Measurements from ENCODE around the gene NLRC3. TPM values are rescaled to one million over a fixed set of nuclear protein-coding genes. Genes with fewer than 3 reads are reported as not detected.

Gene NLRC3
- total RNA-seq, 1 donor from 2014 or later, result 1.6 TPM

GRCh38 chr16:3582276-3583165, 5.3 kb upstream of the NLRC3 start:
- intact Hi-C loops (cut with DNase I), result no loop called here
- ATAC-seq, result no peak
- DNase-seq (ENCODE audit: low spot score), result no peak

GRCh38 chr16:3581392-3581791, 4.2 kb upstream of the NLRC3 start:
- no peak for ATAC-seq
- intact Hi-C loops (cut with DNase I), result no loop called here
- DNase-seq (ENCODE audit: low spot score), result no peak

GRCh38 chr16:3580686-3581085, 3.5 kb upstream of the NLRC3 start:
- DNase-seq (ENCODE audit: low spot score) (no peak), ATAC-seq (no peak)
- intact Hi-C loops (cut with DNase I), result no loop called here

GRCh38 chr16:3580251-3580651, 3.0 kb upstream of the NLRC3 start:
- ATAC-seq (no peak), DNase-seq (ENCODE audit: low spot score) (no peak)
- intact Hi-C loops (cut with DNase I), result no loop called here

GRCh38 chr16:3579776-3580175, 2.6 kb upstream of the NLRC3 start:
- DNase-seq (ENCODE audit: low spot score) (no peak), ATAC-seq (no peak)
- intact Hi-C loops (cut with DNase I), result no loop called here

GRCh38 chr16:3578610-3579551, 1.7 kb upstream of the NLRC3 start:
- intact Hi-C loops (cut with DNase I), result no loop called here
- DNase-seq (ENCODE audit: low spot score), result no peak
- no peak for ATAC-seq

- DNase-seq (ENCODE audit: low spot score) (no peak), ATAC-seq (no peak)
- intact Hi-C loops (cut with DNase I), result no loop called here
Observed at GRCh38 chr16:3578121-3578520, 918 bp upstream of the NLRC3 start.

- no peak for ATAC-seq
Observed at GRCh38 chr16:3576211-3576610, 992 bp downstream of the NLRC3 start.

GRCh38 chr16:3575491-3575890, 1.7 kb downstream of the NLRC3 start:
- no peak for ATAC-seq
- intact Hi-C loops (cut with DNase I), result no loop called here
- DNase-seq (ENCODE audit: low spot score), result no peak

More at GRCh38 chr16:3576211-3576610, 992 bp downstream of the NLRC3 start:
- DNase-seq (ENCODE audit: low spot score), result no peak
- intact Hi-C loops (cut with DNase I), result no loop called here

- ATAC-seq, result no peak
- intact Hi-C loops (cut with DNase I), result no loop called here
- DNase-seq (ENCODE audit: low spot score), result no peak
Observed at GRCh38 chr16:3574195-3574594, 3.0 kb downstream of the NLRC3 start.

- ATAC-seq, result no peak
- intact Hi-C loops (cut with DNase I), result no loop called here
Observed at GRCh38 chr16:3573146-3573815, 3.9 kb downstream of the NLRC3 start.

GRCh38 chr16:3570420-3571062, 6.7 kb downstream of the NLRC3 start:
- no peak for ATAC-seq
- intact Hi-C loops (cut with DNase I), result no loop called here
- DNase-seq (ENCODE audit: low spot score), result no peak

More at GRCh38 chr16:3573146-3573815, 3.9 kb downstream of the NLRC3 start:
- DNase-seq (ENCODE audit: low spot score), result no peak

GRCh38 chr16:3569851-3570250, 7.4 kb downstream of the NLRC3 start:
- ATAC-seq (no peak), DNase-seq (ENCODE audit: low spot score) (no peak)
- intact Hi-C loops (cut with DNase I), result no loop called here

- ATAC-seq (no peak), DNase-seq (ENCODE audit: low spot score) (no peak)
- intact Hi-C loops (cut with DNase I), result no loop called here
Observed at GRCh38 chr16:3566990-3567389, 10.2 kb downstream of the NLRC3 start.

GRCh38 chr16:3564889-3565141, 12.4 kb downstream of the NLRC3 start:
- no peak for DNase-seq (ENCODE audit: low spot score)
- no peak for ATAC-seq
- intact Hi-C loops (cut with DNase I), result no loop called here

- DNase-seq (ENCODE audit: low spot score) (no peak), ATAC-seq (peak; percentile 15)
- intact Hi-C loops (cut with DNase I), result no loop called here
Observed at GRCh38 chr16:3564130-3564888, 12.9 kb downstream of the NLRC3 start.

- no peak for ATAC-seq
- no peak for DNase-seq (ENCODE audit: low spot score)
- intact Hi-C loops (cut with DNase I), result no loop called here
Observed at GRCh38 chr16:3562914-3563480, 14.2 kb downstream of the NLRC3 start.

- DNase-seq (ENCODE audit: low spot score), result no peak
- intact Hi-C loops (cut with DNase I), result no loop called here
- no peak for ATAC-seq
Observed at GRCh38 chr16:3561626-3562025, 15.6 kb downstream of the NLRC3 start.
